Body of pancreas (tissue), 4 donors: ENCODE measurements around the gene SPNS1. TPM values are rescaled to one million over a fixed set of nuclear protein-coding genes. Genes with fewer than 3 reads are reported as not detected.

Experiments
- ATAC-seq: fragments of 150-250 bp; one replicate; pipeline ENCODE4 v1.9.1; 2016
- DNase-seq, 4 donors: peaks; one replicate each; pipeline ENCODE4 v3.0.0-alpha.2; 2019
- H3K27ac ChIP-seq, 4 donors: fragments of 200-600 bp; sonication (generic); 1 replicate in 3 of 4; 2 replicates in 1 of 4; pipeline versions ENCODE4 v1.5.1 to v1.6.1; 2016 to 2019; ENCODE audit warnings: mild to moderate bottlenecking in 1 of 4, mixed read lengths in 1 of 4, moderate library complexity in 1 of 4
- H3K27me3 ChIP-seq, 2 donors: fragments of 200-600 bp; sonication (generic); one replicate each; pipeline ENCODE4 v1.6.0; 2016; ENCODE audit warnings: mild to moderate bottlenecking in 1 of 2
- H3K36me3 ChIP-seq, 2 donors: fragments of 200-600 bp; sonication (generic); replicated peaks in 1 of 2; 2 replicates each; pipeline ENCODE4 v1.5.1; 2016; ENCODE audit warnings: low read depth in 2 of 2; ENCODE audit not compliant: insufficient read depth in 1 of 2
- H3K4me1 ChIP-seq: fragments of 200-600 bp; sonication (generic); one replicate; pipeline ENCODE4 v1.6.0; 2016
- H3K4me3 ChIP-seq, 2 donors: fragments of 200-600 bp; sonication (generic); 1 replicate in 1 of 2; 2 replicates in 1 of 2; pipeline ENCODE4 v1.5.1; 2016 to 2019
- H3K9me3 ChIP-seq, 3 donors: fragments of 200-600 bp; sonication (generic); 1 replicate in 2 of 3; 2 replicates in 1 of 3; pipeline ENCODE4 v1.5.1; 2016
- POLR2A ChIP-seq, 3 donors: fragments of 450-650 bp; IDR thresholded peaks; one replicate each; pipeline ENCODE4 v1.6.1; 2016; ENCODE audit warnings: antibody characterized with exemption in 3 of 3, mild to moderate bottlenecking in 2 of 3
- WGBS, 2 donors: methylation state at CpG; one replicate each; pipeline ENCODE4 v1.1.5; 2017; 5-methylcytosine and 5-hydroxymethylcytosine counted together
- intact Hi-C: fragments of 100-400 bp; cut with DNase I; formaldehyde crosslinking; loops from one replicate; pipeline ENCODE4 v1.15.1; 2023
- total RNA-seq, 2 donors: library from RNA; depleted of rRNA; stranded (reverse); fragments of >200 nt; gene quantifications; one replicate each; pipeline ENCODE4 v1.1.0, GENCODE V29; 2016
- TF ChIP-seq, protein P1 (sequence below), 7 experiments: fragments of 450-650 bp in 4 of 7; fragments of 200-600 bp in 3 of 7; sonication (generic) in 3 of 7; IDR thresholded peaks; one replicate each; pipeline ENCODE4 v1.5.1; 2016 to 2019; ENCODE audit warnings: antibody characterized with exemption in 7 of 7

Gene SPNS1
- total RNA-seq, 2 donors from 2014 or later, result 11.2 to 23.1 TPM

DNA sequence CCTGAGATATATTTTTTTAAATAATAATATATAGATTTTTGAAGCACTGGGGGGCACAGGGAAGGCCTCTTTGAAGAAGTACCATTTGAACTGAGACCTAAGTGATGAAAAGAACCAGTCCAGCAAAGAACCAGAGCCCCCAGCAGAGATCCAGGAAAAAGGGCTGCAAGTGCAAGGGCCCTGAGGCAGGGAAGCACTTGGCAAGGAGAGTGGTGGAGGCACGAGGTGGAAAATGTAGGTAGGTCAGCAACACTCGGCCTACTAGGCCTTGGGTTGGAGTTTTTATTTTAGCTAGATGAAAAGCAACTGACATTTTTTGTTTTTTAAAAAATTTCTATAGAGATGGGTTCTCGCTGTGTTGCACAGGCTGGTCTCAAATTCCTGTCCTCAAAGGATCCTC is 44.4 kb upstream of the SPNS1 start:
- TF ChIP-seq, protein P1, sequence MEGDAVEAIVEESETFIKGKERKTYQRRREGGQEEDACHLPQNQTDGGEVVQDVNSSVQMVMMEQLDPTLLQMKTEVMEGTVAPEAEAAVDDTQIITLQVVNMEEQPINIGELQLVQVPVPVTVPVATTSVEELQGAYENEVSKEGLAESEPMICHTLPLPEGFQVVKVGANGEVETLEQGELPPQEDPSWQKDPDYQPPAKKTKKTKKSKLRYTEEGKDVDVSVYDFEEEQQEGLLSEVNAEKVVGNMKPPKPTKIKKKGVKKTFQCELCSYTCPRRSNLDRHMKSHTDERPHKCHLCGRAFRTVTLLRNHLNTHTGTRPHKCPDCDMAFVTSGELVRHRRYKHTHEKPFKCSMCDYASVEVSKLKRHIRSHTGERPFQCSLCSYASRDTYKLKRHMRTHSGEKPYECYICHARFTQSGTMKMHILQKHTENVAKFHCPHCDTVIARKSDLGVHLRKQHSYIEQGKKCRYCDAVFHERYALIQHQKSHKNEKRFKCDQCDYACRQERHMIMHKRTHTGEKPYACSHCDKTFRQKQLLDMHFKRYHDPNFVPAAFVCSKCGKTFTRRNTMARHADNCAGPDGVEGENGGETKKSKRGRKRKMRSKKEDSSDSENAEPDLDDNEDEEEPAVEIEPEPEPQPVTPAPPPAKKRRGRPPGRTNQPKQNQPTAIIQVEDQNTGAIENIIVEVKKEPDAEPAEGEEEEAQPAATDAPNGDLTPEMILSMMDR (IDR thresholded peaks at IDR 0.05), result no peak
- no peak for TF ChIP-seq POLR2A (IDR thresholded peaks at IDR 0.05)
- H3K36me3 ChIP-seq, result no peaks in the 10 kb centered on the region
- H3K27me3 ChIP-seq, result no peaks in the 10 kb centered on the region
- no peak for ATAC-seq
- no peak for DNase-seq
- H3K9me3 ChIP-seq, result no peaks in the 10 kb centered on the region
- no peak overlapping the region for H3K4me3 ChIP-seq
- intact Hi-C loops, result loop anchor here (10.0 kb wide), 1 partner anchor 55 kb away; the partner anchor contains the start of gene ATP2A1
- no peaks in the 10 kb centered on the region for H3K4me1 ChIP-seq
- no peak overlapping the region for H3K27ac ChIP-seq
- 79 to 89% methylated on average over 3 of the region's 3 CpGs for WGBS, 2 donors

DNA sequence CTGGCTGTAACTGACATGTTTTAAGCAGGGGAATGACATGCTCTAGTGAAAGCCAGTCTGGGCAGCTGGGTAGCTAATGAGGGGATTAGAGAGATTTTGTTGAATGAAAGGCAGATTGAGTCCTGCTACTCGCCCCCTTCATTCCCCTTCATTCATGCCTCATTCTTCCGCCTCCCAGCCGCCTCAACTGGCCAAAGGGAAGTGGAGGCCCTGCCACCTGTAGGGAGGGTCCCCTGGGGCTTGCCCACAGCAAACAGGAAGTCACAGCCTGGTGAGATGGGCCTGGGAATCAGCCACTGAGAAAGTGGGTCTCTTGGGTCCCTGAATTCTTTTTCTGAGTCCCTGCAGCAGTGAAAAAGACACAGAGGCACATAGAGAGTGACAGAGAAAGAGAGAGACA is 43.9 kb upstream of the SPNS1 start:
- ATAC-seq, result no peak
- no peak for TF ChIP-seq POLR2A (IDR thresholded peaks at IDR 0.05)
- TF ChIP-seq, protein P1 (IDR thresholded peaks at IDR 0.05), result no peak
- no peaks in the 10 kb centered on the region for H3K4me1 ChIP-seq
- no peaks in the 10 kb centered on the region for H3K9me3 ChIP-seq
- no peaks in the 10 kb centered on the region for H3K36me3 ChIP-seq
- no peaks in the 10 kb centered on the region for H3K27me3 ChIP-seq
- 72 to 81% methylated on average over 3 of the region's 3 CpGs for WGBS, 2 donors
- no peak for DNase-seq
- no peak overlapping the region for H3K4me3 ChIP-seq
- intact Hi-C loops, result loop anchor here (10.0 kb wide), 1 partner anchor 56 kb away; the partner anchor contains the start of gene ATP2A1
- no peak overlapping the region for H3K27ac ChIP-seq

DNA sequence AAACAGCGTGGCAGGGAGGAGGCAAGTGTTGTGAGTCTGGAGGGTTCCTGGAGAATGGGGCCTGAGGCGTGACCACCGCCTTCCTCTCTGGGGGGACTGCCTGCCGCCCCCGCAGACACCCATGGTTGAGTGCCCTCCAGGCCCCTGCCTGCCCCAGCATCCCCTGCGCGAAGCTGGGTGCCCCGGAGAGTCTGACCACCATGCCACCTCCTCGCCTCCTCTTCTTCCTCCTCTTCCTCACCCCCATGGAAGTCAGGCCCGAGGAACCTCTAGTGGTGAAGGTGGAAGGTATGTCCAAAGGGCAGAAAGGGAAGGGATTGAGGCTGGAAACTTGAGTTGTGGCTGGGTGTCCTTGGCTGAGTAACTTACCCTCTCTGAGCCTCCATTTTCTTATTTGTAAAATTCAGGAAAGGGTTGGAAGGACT is 42.8 kb upstream of the SPNS1 start, which contains the start of gene CD19:
TSS of gene CD19 (plus strand) at position 171 of the 425 bp plus-strand sequence. CDS start at position 201, 30 bp downstream.
- 87 to 93% methylated on average over 10 of the region's 10 CpGs for WGBS, 2 donors
- H3K4me3 ChIP-seq, result no peak within 1 kb of the TSS
- DNase-seq (no peak), ATAC-seq (no peak)
- H3K36me3 ChIP-seq, result no peaks in the 10 kb centered on the region
- TF ChIP-seq, protein P1 (IDR thresholded peaks at IDR 0.05), result no peak
- no peak for TF ChIP-seq POLR2A (IDR thresholded peaks at IDR 0.05)
- no peak within 1 kb of the TSS for H3K27ac ChIP-seq
- intact Hi-C loops, result loop anchor here (10.0 kb wide), 1 partner anchor 57 kb away; the partner anchor contains the start of gene ATP2A1
- peaks cover 11% of the 10 kb centered on the region for H3K4me1 ChIP-seq
- H3K27me3 ChIP-seq, result no peaks in the 10 kb centered on the region
- H3K9me3 ChIP-seq, result no peaks in the 10 kb centered on the region

DNA sequence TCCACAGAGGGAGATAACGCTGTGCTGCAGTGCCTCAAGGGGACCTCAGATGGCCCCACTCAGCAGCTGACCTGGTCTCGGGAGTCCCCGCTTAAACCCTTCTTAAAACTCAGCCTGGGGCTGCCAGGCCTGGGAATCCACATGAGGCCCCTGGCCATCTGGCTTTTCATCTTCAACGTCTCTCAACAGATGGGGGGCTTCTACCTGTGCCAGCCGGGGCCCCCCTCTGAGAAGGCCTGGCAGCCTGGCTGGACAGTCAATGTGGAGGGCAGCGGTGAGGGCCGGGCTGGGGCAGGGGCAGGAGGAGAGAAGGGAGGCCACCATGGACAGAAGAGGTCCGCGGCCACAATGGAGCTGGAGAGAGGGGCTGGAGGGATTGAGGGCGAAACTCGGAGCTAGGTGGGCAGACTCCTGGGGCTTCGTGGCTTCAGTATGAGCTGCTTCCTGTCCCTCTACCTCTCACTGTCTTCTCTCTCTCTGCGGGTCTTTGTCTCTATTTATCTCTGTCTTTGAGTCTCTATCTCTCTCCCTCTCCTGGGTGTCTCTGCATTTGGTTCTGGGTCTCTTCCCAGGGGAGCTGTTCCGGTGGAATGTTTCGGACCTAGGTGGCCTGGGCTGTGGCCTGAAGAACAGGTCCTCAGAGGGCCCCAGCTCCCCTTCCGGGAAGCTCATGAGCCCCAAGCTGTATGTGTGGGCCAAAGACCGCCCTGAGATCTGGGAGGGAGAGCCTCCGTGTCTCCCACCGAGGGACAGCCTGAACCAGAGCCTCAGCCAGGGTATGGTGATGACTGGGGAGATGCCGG is 42.0 kb upstream of the SPNS1 start:
- Histone ChIP-seq H3K36me3 (no peaks in the 10 kb centered on the region), H3K4me3 (no peak overlapping the region), H3K27me3 (no peaks in the 10 kb centered on the region), H3K4me1 (peaks cover 12% of the 10 kb centered on the region), H3K27ac (no peak overlapping the region), H3K9me3 (no peaks in the 10 kb centered on the region)
- WGBS, 2 donors, result 79 to 80% methylated on average over 14 to 18 of the region's 20 CpGs
- DNase-seq (no peak), ATAC-seq (no peak)
- TF ChIP-seq, protein P1 (IDR thresholded peaks at IDR 0.05), result no peak
- TF ChIP-seq POLR2A (IDR thresholded peaks at IDR 0.05), result no peak
- intact Hi-C loops, result loop anchor here (10.0 kb wide), 1 partner anchor 58 kb away; the partner anchor contains the start of gene ATP2A1
